Neural crest cell (in vitro differentiated cells): ENCODE data around the gene AFAP1L2. TPM values are rescaled to one million over a fixed set of nuclear protein-coding genes. Genes with fewer than 3 reads are reported as not detected.
A peak's percentile ranks its signal among the peaks of the same experiment; 100 is the strongest.

Source experiments
- DNase-seq: peaks from one replicate; pipeline ENCODE4 v3.0.0; 2021; ENCODE audit warnings: low read depth, mixed read lengths, low spot score
- H3K27ac Mint-ChIP-seq: one replicate; pipeline ENCODE4 v1.8.0; 2021; ENCODE audit warnings: mild to moderate bottlenecking, mixed read lengths; ENCODE audit not compliant: unreplicated experiment
- H3K27me3 Mint-ChIP-seq: 2 replicates; pipeline ENCODE4 v1.8.0; 2021; ENCODE audit warnings: low read depth, mild to moderate bottlenecking, mixed read lengths
- H3K36me3 Mint-ChIP-seq: 2 replicates; pipeline ENCODE4 v1.8.0; 2021; ENCODE audit warnings: low read depth, mild to moderate bottlenecking, mixed read lengths
- H3K4me1 Mint-ChIP-seq: 2 replicates; pipeline ENCODE4 v1.8.0; 2021; ENCODE audit warnings: mixed read lengths
- H3K4me3 Mint-ChIP-seq: one replicate; pipeline ENCODE4 v1.8.0; 2021; ENCODE audit warnings: mild to moderate bottlenecking, mixed read lengths
- H3K9me3 Mint-ChIP-seq: 2 replicates; pipeline ENCODE4 v1.8.0; 2021; ENCODE audit warnings: mixed read lengths
- CTCF ChIP-seq: fragments of 200-600 bp; sonication (generic); conservative IDR thresholded peaks from 2 replicates; pipeline ENCODE4 v1.5.0; 2021; ENCODE audit warnings: antibody characterized with exemption, mild to moderate bottlenecking
- total RNA-seq: library from RNA; stranded (reverse); gene quantifications from 2 replicates; pipeline ENCODE4 v1.2.1, GENCODE V29; 2021

The AFAP1L2 gene
- total RNA-seq, 1 donor from 2014 or later, result 72.1 TPM

GRCh38 chr10:114283091-114283490 lies 121.2 kb downstream of the AFAP1L2 start:
- no peak overlapping the region for H3K4me3 Mint-ChIP-seq
- no peaks in the 10 kb centered on the region for H3K9me3 Mint-ChIP-seq
- no peaks in the 10 kb centered on the region for H3K27me3 Mint-ChIP-seq
- no peak overlapping the region for H3K27ac Mint-ChIP-seq
- H3K4me1 Mint-ChIP-seq, result no peaks in the 10 kb centered on the region
- no peaks in the 10 kb centered on the region for H3K36me3 Mint-ChIP-seq
- no peak for TF ChIP-seq CTCF
- no peak for DNase-seq

GRCh38 chr10:114282526-114282925 lies 121.8 kb downstream of the AFAP1L2 start:
- no peaks in the 10 kb centered on the region for H3K9me3 Mint-ChIP-seq
- no peaks in the 10 kb centered on the region for H3K27me3 Mint-ChIP-seq
- no peak for DNase-seq
- no peaks in the 10 kb centered on the region for H3K36me3 Mint-ChIP-seq
- H3K27ac Mint-ChIP-seq, result peak overlapping the region; percentile 27
- H3K4me3 Mint-ChIP-seq, result no peak overlapping the region
- H3K4me1 Mint-ChIP-seq, result no peaks in the 10 kb centered on the region
- no peak for TF ChIP-seq CTCF

GRCh38 chr10:114281461-114281860 lies 122.8 kb downstream of the AFAP1L2 start:
- TF ChIP-seq CTCF, result no peak
- no peaks in the 10 kb centered on the region for H3K36me3 Mint-ChIP-seq
- no peaks in the 10 kb centered on the region for H3K4me1 Mint-ChIP-seq

GRCh38 chr10:114281006-114281405 lies 123.3 kb downstream of the AFAP1L2 start:
- no peaks in the 10 kb centered on the region for H3K9me3 Mint-ChIP-seq
- no peaks in the 10 kb centered on the region for H3K4me1 Mint-ChIP-seq
- H3K27ac Mint-ChIP-seq, result no peak overlapping the region
- H3K4me3 Mint-ChIP-seq, result no peak overlapping the region
- no peaks in the 10 kb centered on the region for H3K27me3 Mint-ChIP-seq
- no peak for DNase-seq
- H3K36me3 Mint-ChIP-seq, result no peaks in the 10 kb centered on the region
- no peak for TF ChIP-seq CTCF

More at GRCh38 chr10:114281461-114281860, 122.8 kb downstream of the AFAP1L2 start:
- Mint-ChIP-seq H3K27ac (no peak overlapping the region), H3K9me3 (no peaks in the 10 kb centered on the region), H3K4me3 (no peak overlapping the region), H3K27me3 (no peaks in the 10 kb centered on the region)
- no peak for DNase-seq

- no peak for TF ChIP-seq CTCF
- Mint-ChIP-seq H3K27me3 (no peaks in the 10 kb centered on the region), H3K4me1 (no peaks in the 10 kb centered on the region), H3K9me3 (no peaks in the 10 kb centered on the region), H3K4me3 (no peak overlapping the region), H3K36me3 (no peaks in the 10 kb centered on the region), H3K27ac (no peak overlapping the region)
- DNase-seq, result no peak
These were observed 124.2 kb downstream of the AFAP1L2 start for GRCh38 chr10:114279901-114280644.
